ENCODE data around the gene LCLAT1. TPM values are rescaled to one million over a fixed set of nuclear protein-coding genes. Genes with fewer than 3 reads are reported as not detected.
"Not testable (repeated sequence)": the region's sequence is repeated elsewhere in the genome, so short reads cannot be mapped to it uniquely, and the experiment has no call there.

LCLAT1 gene
- total RNA-seq, 1 donor from 2014 or later, result 17.8 TPM

- no peak overlapping the region for H3K4me3 Mint-ChIP-seq (ENCODE audit: unreplicated experiment)
- DNase-seq (ENCODE audit: low spot score), result no peak
- no peaks in the 10 kb centered on the region for H3K27me3 Mint-ChIP-seq (ENCODE audit: low read depth)
- TF ChIP-seq CTCF (IDR thresholded peaks at IDR 0.05), result no peak
- H3K27ac Mint-ChIP-seq (ENCODE audit: unreplicated experiment), result peak overlapping the region; percentile 17
- peaks cover 2% of the 10 kb centered on the region for H3K36me3 Mint-ChIP-seq (ENCODE audit: low read depth)
- peaks cover 3% of the 10 kb centered on the region for H3K9me3 Mint-ChIP-seq (ENCODE audit: low read depth)
- H3K4me1 Mint-ChIP-seq (ENCODE audit: low read depth), result peaks cover 27% of the 10 kb centered on the region
Measured at GRCh38 chr2:30493440-30493839, 46.4 kb downstream of the LCLAT1 start.

GRCh38 chr2:30495896-30496295 is 48.9 kb downstream of the LCLAT1 start:
- H3K27ac Mint-ChIP-seq (ENCODE audit: unreplicated experiment), result not testable (repeated sequence)

GRCh38 chr2:30499681-30500080 is 52.6 kb downstream of the LCLAT1 start:
- H3K4me1 Mint-ChIP-seq (ENCODE audit: low read depth), result peaks cover 25% of the 10 kb centered on the region

More at GRCh38 chr2:30495896-30496295, 48.9 kb downstream of the LCLAT1 start:
- H3K36me3 Mint-ChIP-seq (ENCODE audit: low read depth); DNase-seq (ENCODE audit: low spot score); H3K9me3 Mint-ChIP-seq (ENCODE audit: low read depth); H3K27me3 Mint-ChIP-seq (ENCODE audit: low read depth); H3K4me3 Mint-ChIP-seq (ENCODE audit: unreplicated experiment): not testable (repeated sequence)
- peaks cover 32% of the 10 kb centered on the region for H3K4me1 Mint-ChIP-seq (ENCODE audit: low read depth)

GRCh38 chr2:30500699-30501098 is 53.7 kb downstream of the LCLAT1 start:
- H3K4me1 Mint-ChIP-seq (ENCODE audit: low read depth), result peaks cover 31% of the 10 kb centered on the region
- no peak overlapping the region for H3K4me3 Mint-ChIP-seq (ENCODE audit: unreplicated experiment)
- H3K27ac Mint-ChIP-seq (ENCODE audit: unreplicated experiment), result no peak overlapping the region
- peaks cover 8% of the 10 kb centered on the region for H3K9me3 Mint-ChIP-seq (ENCODE audit: low read depth)
- no peak for TF ChIP-seq CTCF (IDR thresholded peaks at IDR 0.05)
- H3K36me3 Mint-ChIP-seq (ENCODE audit: low read depth), result peaks cover 3% of the 10 kb centered on the region
- no peaks in the 10 kb centered on the region for H3K27me3 Mint-ChIP-seq (ENCODE audit: low read depth)
- DNase-seq (ENCODE audit: low spot score), result no peak

More at GRCh38 chr2:30499681-30500080, 52.6 kb downstream of the LCLAT1 start:
- no peaks in the 10 kb centered on the region for H3K27me3 Mint-ChIP-seq (ENCODE audit: low read depth)
- H3K9me3 Mint-ChIP-seq (ENCODE audit: low read depth), result peaks cover 8% of the 10 kb centered on the region
- no peak overlapping the region for H3K4me3 Mint-ChIP-seq (ENCODE audit: unreplicated experiment)
- H3K36me3 Mint-ChIP-seq (ENCODE audit: low read depth), result peaks cover 3% of the 10 kb centered on the region
- no peak for DNase-seq (ENCODE audit: low spot score)
- TF ChIP-seq CTCF (IDR thresholded peaks at IDR 0.05), result no peak
- no peak overlapping the region for H3K27ac Mint-ChIP-seq (ENCODE audit: unreplicated experiment)

GRCh38 chr2:30502310-30502709 is 55.3 kb downstream of the LCLAT1 start:
- TF ChIP-seq CTCF (IDR thresholded peaks at IDR 0.05), result no peak
- Mint-ChIP-seq H3K4me1 (ENCODE audit: low read depth) (peaks cover 37% of the 10 kb centered on the region), H3K9me3 (ENCODE audit: low read depth) (peaks cover 8% of the 10 kb centered on the region), H3K27me3 (ENCODE audit: low read depth) (no peaks in the 10 kb centered on the region), H3K27ac (ENCODE audit: unreplicated experiment) (no peak overlapping the region), H3K4me3 (ENCODE audit: unreplicated experiment) (no peak overlapping the region), H3K36me3 (ENCODE audit: low read depth) (peaks cover 3% of the 10 kb centered on the region)
- DNase-seq (ENCODE audit: low spot score), result no peak

GRCh38 chr2:30503007-30503694 is 56.1 kb downstream of the LCLAT1 start:
- Mint-ChIP-seq H3K27ac (ENCODE audit: unreplicated experiment) (no peak overlapping the region), H3K27me3 (ENCODE audit: low read depth) (no peaks in the 10 kb centered on the region), H3K9me3 (ENCODE audit: low read depth) (peaks cover 13% of the 10 kb centered on the region), H3K4me3 (ENCODE audit: unreplicated experiment) (no peak overlapping the region), H3K36me3 (ENCODE audit: low read depth) (peaks cover 7% of the 10 kb centered on the region), H3K4me1 (ENCODE audit: low read depth) (peaks cover 35% of the 10 kb centered on the region)
- TF ChIP-seq CTCF (IDR thresholded peaks at IDR 0.05), result peak; percentile 71
- no peak for DNase-seq (ENCODE audit: low spot score)
